Chondrocyte (in vitro differentiated cells): ENCODE data around the gene OCSTAMP. TPM values are rescaled to one million over a fixed set of nuclear protein-coding genes. Genes with fewer than 3 reads are reported as not detected.

Experiments used
- DNase-seq: peaks from one replicate; pipeline ENCODE4 v3.0.0; 2021; ENCODE audit warnings: mixed read lengths, low spot score
- H3K27ac Mint-ChIP-seq: one replicate; pipeline ENCODE4 v1.8.0; 2021; ENCODE audit warnings: mild to moderate bottlenecking, moderate library complexity, mixed read lengths; ENCODE audit not compliant: unreplicated experiment
- H3K27me3 Mint-ChIP-seq: 2 replicates; pipeline ENCODE4 v1.8.0; 2021; ENCODE audit warnings: low read depth, mixed read lengths
- H3K36me3 Mint-ChIP-seq: 2 replicates; pipeline ENCODE4 v1.8.0; 2021; ENCODE audit warnings: low read depth, mixed read lengths
- H3K4me1 Mint-ChIP-seq: 2 replicates; pipeline ENCODE4 v1.8.0; 2021; ENCODE audit warnings: low read depth, mild to moderate bottlenecking, mixed read lengths
- H3K4me3 Mint-ChIP-seq: one replicate; pipeline ENCODE4 v1.8.0; 2021; ENCODE audit warnings: mild to moderate bottlenecking, moderate library complexity, mixed read lengths; ENCODE audit not compliant: unreplicated experiment
- H3K9me3 Mint-ChIP-seq: 2 replicates; pipeline ENCODE4 v1.8.0; 2021; ENCODE audit warnings: low read depth, mixed read lengths
- total RNA-seq: library from RNA; stranded (reverse); gene quantifications from 3 replicates; pipeline ENCODE4 v1.2.1, GENCODE V29; 2021
- TF ChIP-seq, protein P1 (sequence below): fragments of 200-600 bp; sonication (generic); IDR thresholded peaks from 2 replicates; pipeline ENCODE4 v1.5.0; 2021; ENCODE audit warnings: antibody characterized with exemption, mild to moderate bottlenecking, moderate library complexity

Gene OCSTAMP
- total RNA-seq, 1 donor from 2014 or later: not detected

DNA sequence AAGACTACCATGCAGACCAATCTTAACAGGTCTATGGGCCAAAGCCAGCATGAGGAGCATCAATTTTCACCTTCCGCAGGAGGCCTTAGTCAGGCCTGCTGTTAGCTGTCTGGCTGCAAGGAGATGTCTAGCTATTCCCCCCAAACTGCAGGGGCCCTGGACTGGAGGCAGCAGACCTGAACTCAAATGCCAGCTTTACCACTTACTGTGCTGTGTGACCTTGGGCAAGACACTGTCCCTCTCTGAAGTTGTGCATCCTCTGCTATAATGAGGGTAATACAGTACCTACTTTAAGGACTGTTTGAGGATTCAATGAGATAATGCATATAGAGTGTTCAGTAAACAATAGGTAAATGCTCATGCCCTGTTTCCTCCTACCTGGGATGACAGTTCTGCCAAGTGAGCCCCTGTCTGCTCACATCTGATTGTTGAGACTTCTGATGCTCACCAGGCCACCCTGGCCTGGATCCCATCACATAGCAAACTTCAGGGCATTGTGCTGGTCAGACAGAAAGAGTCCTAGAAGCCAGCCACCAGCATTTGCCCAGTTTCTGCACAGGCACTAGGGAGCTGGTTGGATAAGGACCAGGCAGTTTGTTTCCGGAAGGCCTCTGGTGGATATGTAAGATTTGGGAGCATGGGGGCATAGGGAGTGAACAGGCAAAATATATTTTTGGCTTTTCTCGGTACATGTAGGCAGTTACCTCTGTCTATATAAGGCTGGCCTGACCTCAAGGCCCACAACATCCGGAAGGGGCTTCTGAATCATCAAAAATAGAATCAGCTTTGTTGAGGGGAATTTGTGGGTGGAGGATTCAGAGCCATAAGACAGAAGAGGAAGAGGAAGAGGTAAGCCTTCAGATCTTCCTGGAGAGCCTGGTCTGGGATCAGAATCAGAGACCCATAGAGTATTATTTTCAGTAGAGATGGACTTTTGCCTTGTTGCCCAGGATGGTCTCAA is 2.3 kb upstream of the OCSTAMP start:
- no peak overlapping the region for H3K27ac Mint-ChIP-seq

DNA sequence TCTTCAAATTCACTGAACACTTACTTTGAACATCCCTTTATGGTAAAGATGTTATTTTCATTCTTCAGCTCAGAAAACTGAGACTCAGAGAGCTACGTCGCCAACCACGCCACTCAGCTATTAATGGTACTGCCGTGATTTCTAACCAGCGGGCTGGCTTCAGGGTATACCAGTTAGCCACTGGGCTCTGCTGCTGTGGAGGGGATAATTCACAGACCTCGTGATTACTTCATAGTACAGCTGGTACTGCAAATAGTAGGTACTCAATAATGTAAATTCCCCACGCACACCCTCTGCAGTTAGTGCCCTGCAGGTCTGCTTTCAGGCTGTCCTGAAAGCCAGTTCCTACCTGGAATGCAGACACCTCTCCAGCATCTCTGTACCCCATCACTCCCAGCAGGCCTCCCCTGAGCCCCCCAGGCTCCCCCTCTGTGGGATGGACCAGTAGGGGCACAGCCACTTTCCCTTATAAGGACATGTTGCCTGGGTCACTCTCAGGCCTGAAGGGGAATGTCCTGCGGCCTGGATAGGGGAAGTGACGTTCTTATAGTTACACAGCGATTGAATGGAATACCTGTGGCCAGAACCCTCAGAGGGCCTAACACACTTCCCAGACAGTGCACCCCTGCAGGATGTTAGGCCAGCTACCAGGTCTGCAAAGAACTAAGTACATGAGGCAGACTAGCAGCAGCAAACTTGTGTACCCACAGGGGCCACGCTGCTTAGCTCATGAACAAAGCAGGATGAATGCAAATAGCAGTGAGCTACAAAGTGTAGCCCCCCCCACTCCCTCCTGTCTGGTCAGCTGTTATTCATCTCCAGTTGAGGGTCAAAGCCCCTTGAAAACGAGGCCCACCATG is 1.3 kb upstream of the OCSTAMP start:
- no peak overlapping the region for H3K4me3 Mint-ChIP-seq
- no peaks in the 10 kb centered on the region for H3K27me3 Mint-ChIP-seq
- H3K9me3 Mint-ChIP-seq: no peaks in the 10 kb centered on the region
- no peak overlapping the region for H3K27ac Mint-ChIP-seq
- no peaks in the 10 kb centered on the region for H3K36me3 Mint-ChIP-seq
- H3K4me1 Mint-ChIP-seq: no peaks in the 10 kb centered on the region
- TF ChIP-seq, protein P1, sequence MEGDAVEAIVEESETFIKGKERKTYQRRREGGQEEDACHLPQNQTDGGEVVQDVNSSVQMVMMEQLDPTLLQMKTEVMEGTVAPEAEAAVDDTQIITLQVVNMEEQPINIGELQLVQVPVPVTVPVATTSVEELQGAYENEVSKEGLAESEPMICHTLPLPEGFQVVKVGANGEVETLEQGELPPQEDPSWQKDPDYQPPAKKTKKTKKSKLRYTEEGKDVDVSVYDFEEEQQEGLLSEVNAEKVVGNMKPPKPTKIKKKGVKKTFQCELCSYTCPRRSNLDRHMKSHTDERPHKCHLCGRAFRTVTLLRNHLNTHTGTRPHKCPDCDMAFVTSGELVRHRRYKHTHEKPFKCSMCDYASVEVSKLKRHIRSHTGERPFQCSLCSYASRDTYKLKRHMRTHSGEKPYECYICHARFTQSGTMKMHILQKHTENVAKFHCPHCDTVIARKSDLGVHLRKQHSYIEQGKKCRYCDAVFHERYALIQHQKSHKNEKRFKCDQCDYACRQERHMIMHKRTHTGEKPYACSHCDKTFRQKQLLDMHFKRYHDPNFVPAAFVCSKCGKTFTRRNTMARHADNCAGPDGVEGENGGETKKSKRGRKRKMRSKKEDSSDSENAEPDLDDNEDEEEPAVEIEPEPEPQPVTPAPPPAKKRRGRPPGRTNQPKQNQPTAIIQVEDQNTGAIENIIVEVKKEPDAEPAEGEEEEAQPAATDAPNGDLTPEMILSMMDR: no peak
- DNase-seq: no peak

More for the DNA sequence above, 2.3 kb upstream of the OCSTAMP start:
- H3K36me3 Mint-ChIP-seq: no peaks in the 10 kb centered on the region
- TF ChIP-seq, protein P1: no peak
- DNase-seq: no peak
- H3K9me3 Mint-ChIP-seq: no peaks in the 10 kb centered on the region
- no peak overlapping the region for H3K4me3 Mint-ChIP-seq
- no peaks in the 10 kb centered on the region for H3K27me3 Mint-ChIP-seq
- H3K4me1 Mint-ChIP-seq: no peaks in the 10 kb centered on the region

DNA sequence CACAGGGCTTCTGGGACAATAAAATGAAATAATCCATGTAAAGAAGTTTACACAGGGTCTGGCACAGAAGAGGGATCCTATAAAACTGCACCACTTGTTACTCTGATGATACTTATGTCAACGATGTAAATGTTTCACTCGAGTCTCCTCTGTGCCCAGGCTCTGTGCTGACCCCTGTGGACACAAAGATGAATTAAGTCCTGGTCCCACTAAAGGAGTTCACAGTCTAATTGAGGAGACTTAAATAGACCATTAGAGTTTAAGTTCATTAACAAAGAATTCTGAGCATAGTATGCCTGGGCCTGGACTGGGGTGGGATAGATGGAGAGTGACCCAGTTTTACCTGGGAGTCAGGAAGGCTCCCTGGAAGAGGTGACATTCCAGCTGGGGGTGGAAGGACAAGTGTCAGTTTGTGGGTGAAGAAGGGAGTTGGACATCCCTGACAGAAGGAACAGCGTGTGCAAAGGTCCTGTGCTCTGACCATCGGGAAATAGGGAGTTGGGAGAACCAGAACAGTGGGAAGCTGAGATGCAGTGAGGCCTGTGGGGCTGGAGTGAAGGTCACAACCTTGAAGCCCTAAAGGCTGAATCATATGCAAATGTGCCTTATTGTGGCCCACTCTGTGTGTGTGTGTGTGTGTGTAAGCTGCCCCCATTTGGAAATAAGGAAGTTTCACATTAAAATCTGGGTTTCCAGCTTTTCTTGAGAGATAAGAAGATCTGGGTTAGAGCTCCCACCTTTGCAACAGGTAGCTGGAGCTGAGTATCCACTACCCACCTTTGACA is 1.1 kb downstream of the OCSTAMP start:
- no peak overlapping the region for H3K4me3 Mint-ChIP-seq
- TF ChIP-seq, protein P1: no peak
- H3K27me3 Mint-ChIP-seq: no peaks in the 10 kb centered on the region
- H3K36me3 Mint-ChIP-seq: no peaks in the 10 kb centered on the region
- H3K27ac Mint-ChIP-seq: no peak overlapping the region
- no peaks in the 10 kb centered on the region for H3K9me3 Mint-ChIP-seq
- DNase-seq: no peak
- H3K4me1 Mint-ChIP-seq: no peaks in the 10 kb centered on the region

- Mint-ChIP-seq H3K36me3 (no peaks in the 10 kb centered on the region), H3K27me3 (no peaks in the 10 kb centered on the region), H3K9me3 (no peaks in the 10 kb centered on the region), H3K4me3 (no peak overlapping the region), H3K4me1 (no peaks in the 10 kb centered on the region), H3K27ac (no peak overlapping the region)
- no peak for DNase-seq
- TF ChIP-seq, protein P1: no peak
Measured at GRCh38 chr20:46548688-46549087, 1.8 kb downstream of the OCSTAMP start.
